Caco-2 (cell line): ENCODE results near the gene METTL24. TPM values are rescaled to one million over a fixed set of nuclear protein-coding genes. Genes with fewer than 3 reads are reported as not detected.
A peak's percentile ranks its signal among the peaks of the same experiment; 100 is the strongest.

Source experiments
- BruUV-seq: library from RNA; stranded (reverse); fragments of 400-500 nt; replicated peaks from 2 replicates; lab custom pipeline; 2021; lab: Mats Ljungman, UMichigan
- CTCF ChIA-PET: fragments of 300-600 bp; sonication (Branson Sonifier 250); formaldehyde crosslinking; loops from one replicate; lab custom pipeline; 2022; ENCODE audit warnings: antibody characterized with exemption; lab: Charles Lee
- POLR2A ChIA-PET: fragments of 300-600 bp; sonication (Branson Sonifier 250); formaldehyde crosslinking; loops from one replicate; lab custom pipeline; 2022; ENCODE audit warnings: antibody characterized with exemption; lab: Charles Lee
- DNase-seq, 2 experiments: peaks; one replicate each; pipeline versions ENCODE4 v3.0.0 to v3.0.0-alpha.2; 2020 to 2022
- H3K27me3 ChIP-seq: replicated peaks from 2 replicates; pipeline ENCODE4 v1.6.0; 2011; ENCODE audit warnings: low read length; ENCODE audit not compliant: control insufficient read depth, insufficient read depth
- H3K36me3 ChIP-seq: 2 replicates; pipeline ENCODE4 v1.5.1; 2011; ENCODE audit warnings: low read length; ENCODE audit not compliant: control insufficient read depth, insufficient read depth
- H3K4me1 ChIP-seq: fragments of 250-450 bp; sonication (Bioruptor Pico); 2 replicates; pipeline ENCODE4 v1.5.1; 2020; ENCODE audit warnings: mild to moderate bottlenecking
- H3K4me3 ChIP-seq: 2 replicates; pipeline ENCODE4 v1.5.1; 2011; ENCODE audit warnings: low read depth, mild to moderate bottlenecking, control low read depth, low read length
- H3K9me3 ChIP-seq: fragments of 250-450 bp; sonication (Bioruptor Pico); 2 replicates; pipeline ENCODE4 v1.5.1; 2020; ENCODE audit warnings: mild to moderate bottlenecking, moderate library complexity
- H3K27ac Mint-ChIP-seq: one replicate; pipeline ENCODE4 v1.8.0; 2022; ENCODE audit warnings: mixed read lengths; ENCODE audit not compliant: unreplicated experiment
- H3K27me3 Mint-ChIP-seq: one replicate; pipeline ENCODE4 v1.8.0; 2022; ENCODE audit warnings: mixed read lengths; ENCODE audit not compliant: insufficient read depth, unreplicated experiment
- H3K36me3 Mint-ChIP-seq: one replicate; pipeline ENCODE4 v1.8.0; 2022; ENCODE audit warnings: mild to moderate bottlenecking, mixed read lengths; ENCODE audit not compliant: insufficient read depth, unreplicated experiment
- H3K4me1 Mint-ChIP-seq: one replicate; pipeline ENCODE4 v1.8.0; 2022; ENCODE audit warnings: low read depth, mixed read lengths; ENCODE audit not compliant: unreplicated experiment
- H3K4me3 Mint-ChIP-seq: one replicate; pipeline ENCODE4 v1.8.0; 2022; ENCODE audit warnings: mild to moderate bottlenecking, moderate library complexity, mixed read lengths; ENCODE audit not compliant: unreplicated experiment
- H3K9me3 Mint-ChIP-seq: one replicate; pipeline ENCODE4 v1.8.0; 2022; ENCODE audit warnings: mixed read lengths; ENCODE audit not compliant: unreplicated experiment
- intact Hi-C: fragments of 100-400 bp; cut with micrococcal nuclease; formaldehyde crosslinking; loops from one replicate; pipeline ENCODE4 v1.10.0; 2022; ENCODE audit not compliant: unreplicated experiment
- total RNA-seq: library from RNA; stranded (reverse); gene quantifications from 2 replicates; pipeline ENCODE4 v1.2.3, GENCODE V29; 2022
- TF ChIP-seq, protein P1 (sequence below), 2 experiments: fragments of 200-600 bp in 1 of 2; IDR thresholded peaks; 1 replicate in 1 of 2; 2 replicates in 1 of 2; pipeline versions ENCODE4 v1.5.1 to v1.8.0; 2011 to 2022; ENCODE audit warnings: antibody characterized with exemption in 1 of 2, control low read depth in 1 of 2, inconsistent platforms in 1 of 2, low read depth in 1 of 2, low read length in 1 of 2, mild to moderate bottlenecking in 1 of 2, moderate library complexity in 1 of 2; ENCODE audit not compliant: insufficient read depth in 1 of 2, severe bottlenecking in 1 of 2, unreplicated experiment in 1 of 2

Gene METTL24
- total RNA-seq, 1 experiment from 2014 or later, result not detected

DNA sequence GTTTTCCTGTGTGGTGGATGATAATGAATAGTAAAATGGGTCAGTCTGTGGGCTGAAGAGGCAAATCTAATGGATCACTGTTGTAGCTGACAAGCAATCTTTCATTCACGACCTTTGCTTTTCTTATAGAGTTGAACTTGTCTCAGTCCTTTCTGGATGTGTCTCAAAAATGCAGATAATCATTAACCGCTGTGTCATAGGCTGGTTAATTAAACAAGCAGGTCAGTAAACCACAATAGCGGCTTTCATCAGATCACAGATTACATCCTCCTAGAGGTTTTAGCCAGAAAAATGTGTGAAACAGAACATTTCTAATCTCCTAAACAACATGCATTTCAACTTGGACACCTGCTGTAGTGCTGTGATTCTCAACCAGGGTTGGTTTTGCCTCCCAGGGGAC lies 2.5 kb upstream of the METTL24 start:
- ChIA-PET CTCF (no interaction called here), POLR2A (no interaction called here)
- peaks cover 12% of the 10 kb centered on the region for H3K4me1 Mint-ChIP-seq
- no peaks in the 10 kb centered on the region for H3K36me3 Mint-ChIP-seq
- no peak overlapping the region for H3K4me3 Mint-ChIP-seq
- Histone ChIP-seq H3K36me3 (no peaks in the 10 kb centered on the region), H3K27me3 (no peaks in the 10 kb centered on the region), H3K4me1 (peaks cover 7% of the 10 kb centered on the region), H3K4me3 (no peak overlapping the region), H3K9me3 (no peaks in the 10 kb centered on the region; the same call in 1 of the 2 replicates)
- H3K9me3 Mint-ChIP-seq, result peaks cover 27% of the 10 kb centered on the region
- BruUV-seq, result no TSS peak
- peaks cover 3% of the 10 kb centered on the region for H3K27me3 Mint-ChIP-seq
- TF ChIP-seq, protein P1, sequence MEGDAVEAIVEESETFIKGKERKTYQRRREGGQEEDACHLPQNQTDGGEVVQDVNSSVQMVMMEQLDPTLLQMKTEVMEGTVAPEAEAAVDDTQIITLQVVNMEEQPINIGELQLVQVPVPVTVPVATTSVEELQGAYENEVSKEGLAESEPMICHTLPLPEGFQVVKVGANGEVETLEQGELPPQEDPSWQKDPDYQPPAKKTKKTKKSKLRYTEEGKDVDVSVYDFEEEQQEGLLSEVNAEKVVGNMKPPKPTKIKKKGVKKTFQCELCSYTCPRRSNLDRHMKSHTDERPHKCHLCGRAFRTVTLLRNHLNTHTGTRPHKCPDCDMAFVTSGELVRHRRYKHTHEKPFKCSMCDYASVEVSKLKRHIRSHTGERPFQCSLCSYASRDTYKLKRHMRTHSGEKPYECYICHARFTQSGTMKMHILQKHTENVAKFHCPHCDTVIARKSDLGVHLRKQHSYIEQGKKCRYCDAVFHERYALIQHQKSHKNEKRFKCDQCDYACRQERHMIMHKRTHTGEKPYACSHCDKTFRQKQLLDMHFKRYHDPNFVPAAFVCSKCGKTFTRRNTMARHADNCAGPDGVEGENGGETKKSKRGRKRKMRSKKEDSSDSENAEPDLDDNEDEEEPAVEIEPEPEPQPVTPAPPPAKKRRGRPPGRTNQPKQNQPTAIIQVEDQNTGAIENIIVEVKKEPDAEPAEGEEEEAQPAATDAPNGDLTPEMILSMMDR (IDR thresholded peaks at IDR 0.05; ENCODE audit: insufficient read depth in 1 of 2, low read depth in 1 of 2, low read length in 1 of 2, severe bottlenecking in 1 of 2, unreplicated experiment in 1 of 2), result no peak
- intact Hi-C loops, result no loop called here
- no peak for DNase-seq
- H3K27ac Mint-ChIP-seq, result no peak overlapping the region

DNA sequence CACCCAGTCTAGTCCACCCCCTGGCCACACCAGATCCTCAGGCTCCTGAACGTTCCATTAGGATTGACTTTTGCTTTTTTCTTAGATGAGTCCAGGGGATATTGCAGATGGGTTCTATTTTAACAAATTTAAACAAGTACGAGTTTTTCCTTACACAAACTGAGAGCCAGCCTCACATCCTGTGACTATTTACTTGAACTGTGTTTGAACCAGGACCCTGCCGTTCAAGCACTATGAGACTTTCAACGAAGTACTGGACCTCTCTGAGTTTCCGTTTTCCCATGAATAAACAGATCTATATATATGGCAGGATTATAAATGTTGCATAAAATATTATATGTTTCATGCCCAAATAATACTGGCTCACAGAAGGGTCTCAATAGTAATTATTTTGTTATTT lies 1.4 kb upstream of the METTL24 start:
- Histone ChIP-seq H3K36me3 (no peaks in the 10 kb centered on the region), H3K4me1 (peaks cover 18% of the 10 kb centered on the region), H3K9me3 (no peaks in the 10 kb centered on the region; the same call in 1 of the 2 replicates), H3K4me3 (no peak overlapping the region), H3K27me3 (no peaks in the 10 kb centered on the region)
- TF ChIP-seq, protein P1 (IDR thresholded peaks at IDR 0.05; ENCODE audit: insufficient read depth in 1 of 2, low read depth in 1 of 2, low read length in 1 of 2, severe bottlenecking in 1 of 2, unreplicated experiment in 1 of 2), result no peak
- intact Hi-C loops, result no loop called here
- DNase-seq, result no peak
- peaks cover 17% of the 10 kb centered on the region for H3K4me1 Mint-ChIP-seq
- no peak overlapping the region for H3K4me3 Mint-ChIP-seq
- H3K9me3 Mint-ChIP-seq, result peaks cover 27% of the 10 kb centered on the region
- no peaks in the 10 kb centered on the region for H3K36me3 Mint-ChIP-seq
- peaks cover 3% of the 10 kb centered on the region for H3K27me3 Mint-ChIP-seq
- H3K27ac Mint-ChIP-seq, result no peak overlapping the region
- POLR2A ChIA-PET, result no interaction called here
- CTCF ChIA-PET, result no interaction called here
- no TSS peak for BruUV-seq

GRCh38 chr6:110358553-110359160 lies 508 bp upstream of the METTL24 start:
- no peak for DNase-seq
- BruUV-seq, result no TSS peak

More at GRCh38 chr6:110358553-110359160, 508 bp upstream of the METTL24 start:
- POLR2A ChIA-PET, result no interaction called here
- peaks cover 3% of the 10 kb centered on the region for H3K27me3 Mint-ChIP-seq
- TF ChIP-seq, protein P1 (IDR thresholded peaks at IDR 0.05; ENCODE audit: insufficient read depth in 1 of 2, low read depth in 1 of 2, low read length in 1 of 2, severe bottlenecking in 1 of 2, unreplicated experiment in 1 of 2), result no peak
- intact Hi-C loops, result no loop called here
- H3K9me3 Mint-ChIP-seq, result peaks cover 27% of the 10 kb centered on the region
- Histone ChIP-seq H3K27me3 (no peaks in the 10 kb centered on the region), H3K9me3 (no peaks in the 10 kb centered on the region; the same call in 1 of the 2 replicates), H3K36me3 (no peaks in the 10 kb centered on the region), H3K4me1 (peaks cover 23% of the 10 kb centered on the region), H3K4me3 (peak overlapping the region; percentile 32)
- CTCF ChIA-PET, result no interaction called here
- no peak overlapping the region for H3K27ac Mint-ChIP-seq
- H3K36me3 Mint-ChIP-seq, result no peaks in the 10 kb centered on the region
- peaks cover 24% of the 10 kb centered on the region for H3K4me1 Mint-ChIP-seq
- peak overlapping the region; percentile 27 for H3K4me3 Mint-ChIP-seq
